HCT116 (cell line): ENCODE measurements around the gene RFTN1. TPM values are rescaled to one million over a fixed set of nuclear protein-coding genes. Genes with fewer than 3 reads are reported as not detected.

Source experiments
- ATAC-seq: fragments of 200-7000 bp; cut with Tn5 transposase; 2 replicates; pipeline ENCODE4 v1.9.1; 2020; ENCODE audit warnings: mild to moderate bottlenecking, moderate library complexity
- BruUV-seq: library from RNA; stranded (reverse); fragments of 400-500 nt; replicated peaks from 2 replicates; lab custom pipeline; 2021; lab: Mats Ljungman, UMichigan
- CTCF ChIA-PET: fragments of 300-600 bp; sonication (Branson Sonifier 250); formaldehyde crosslinking; loops from one replicate; lab custom pipeline; 2021; ENCODE audit warnings: antibody characterized with exemption; lab: Charles Lee
- POLR2A ChIA-PET: fragments of 300-600, 350-600 bp; sonication (Branson Sonifier 250); formaldehyde crosslinking; loops from one replicate; lab custom pipeline; 2021; ENCODE audit warnings: antibody characterized with exemption; lab: Charles Lee
- RAD21 ChIA-PET, 2 experiments: fragments of 300-600 bp; sonication (Branson Sonifier 250); formaldehyde crosslinking; loops; one replicate each; lab custom pipeline; 2023; ENCODE audit warnings: low total read pairs in 2 of 2; ENCODE audit not compliant: uncharacterized antibody in 2 of 2, unreplicated experiment in 2 of 2, low non-redundant PET in 1 of 2; lab: Charles Lee
- DNase-seq: peaks from one replicate; pipeline ENCODE4 v3.0.0-alpha.2; 2010; ENCODE audit warnings: low read depth, low spot score
- H2AFZ ChIP-seq: fragments of 200-600 bp; shearing (Covaris generic), sonication (generic); 2 replicates; pipeline ENCODE4 v1.6.1; 2017; ENCODE audit warnings: low read depth, mixed run types, mixed read lengths, antibody characterized with exemption, low read length; ENCODE audit not compliant: poor library complexity, severe bottlenecking
- H3K27ac ChIP-seq: 2 replicates; pipeline ENCODE4 v1.5.1; 2012; ENCODE audit warnings: low read depth, low read length
- H3K27me3 ChIP-seq: fragments of 200-600 bp; sonication (generic); 2 replicates; pipeline ENCODE4 v1.6.1; 2016; ENCODE audit warnings: mixed run types, low read length, mixed read lengths; ENCODE audit not compliant: insufficient read depth
- H3K36me3 ChIP-seq, 2 experiments: fragments of 200-500 bp in 1 of 2; fragments of 200-600 bp in 1 of 2; sonication (Bioruptor generic) in 1 of 2; sonication (generic) in 1 of 2; 2 replicates each; pipeline versions ENCODE4 v1.5.1 to v1.6.1; 2014 to 2016; ENCODE audit warnings: low read length in 2 of 2, inconsistent platforms in 1 of 2, mixed read lengths in 1 of 2, mixed run types in 1 of 2; ENCODE audit not compliant: insufficient read depth in 2 of 2, control insufficient read depth in 1 of 2
- H3K4me1 ChIP-seq, 2 experiments: fragments of 200-600 bp in 1 of 2; sonication (generic) in 1 of 2; 2 replicates each; pipeline versions ENCODE4 v1.5.1 to v1.6.1; 2012 to 2017; ENCODE audit warnings: low read length in 2 of 2, inconsistent platforms in 1 of 2, mild to moderate bottlenecking in 1 of 2, mixed read lengths in 1 of 2, mixed run types in 1 of 2, moderate library complexity in 1 of 2; ENCODE audit not compliant: insufficient read depth in 2 of 2, control insufficient read depth in 1 of 2
- H3K4me2 ChIP-seq: fragments of 200-600 bp; sonication (generic); 2 replicates; pipeline ENCODE4 v1.6.1; 2017; ENCODE audit warnings: mixed run types, low read length, mixed read lengths
- H3K4me3 ChIP-seq, 2 experiments: fragments of 200-600 bp in 1 of 2; sonication (generic) in 1 of 2; replicated peaks in 1 of 2; 2 replicates each; pipeline ENCODE4 v1.5.1; 2011 to 2016; ENCODE audit warnings: low read length in 2 of 2, control low read depth in 1 of 2, low read depth in 1 of 2, mild to moderate bottlenecking in 1 of 2, mixed read lengths in 1 of 2, mixed run types in 1 of 2
- H3K79me2 ChIP-seq: fragments of 200-600 bp; sonication (generic); 2 replicates; pipeline ENCODE4 v1.6.1; 2017; ENCODE audit warnings: mild to moderate bottlenecking, mixed run types, low read length, moderate library complexity, mixed read lengths; ENCODE audit not compliant: insufficient read depth
- H3K9ac ChIP-seq: fragments of 200-600 bp; sonication (generic); 2 replicates; pipeline ENCODE4 v1.6.1; 2016; ENCODE audit warnings: low read length, mixed read lengths
- H3K9me2 ChIP-seq: fragments of 200-600 bp; sonication (generic), shearing (Covaris generic); 2 replicates; pipeline ENCODE4 v1.6.1; 2017; ENCODE audit warnings: mixed run types, mild to moderate bottlenecking, moderate library complexity; ENCODE audit not compliant: insufficient read depth
- H3K9me3 ChIP-seq, 2 experiments: fragments of 200-500 bp in 1 of 2; fragments of 200-600 bp in 1 of 2; sonication (Bioruptor generic) in 1 of 2; sonication (generic) in 1 of 2; 2 replicates each; pipeline ENCODE4 v1.6.1; 2014 to 2017; ENCODE audit warnings: low read length in 2 of 2, mixed read lengths in 2 of 2, inconsistent platforms in 1 of 2, low read depth in 1 of 2, mild to moderate bottlenecking in 1 of 2, mixed run types in 1 of 2, moderate library complexity in 1 of 2; ENCODE audit not compliant: control insufficient read depth in 1 of 2, insufficient read depth in 1 of 2
- H4K20me1 ChIP-seq: fragments of 200-600 bp; sonication (generic), shearing (Covaris generic); 2 replicates; pipeline ENCODE4 v1.6.1; 2017; ENCODE audit warnings: mixed run types, mild to moderate bottlenecking, moderate library complexity; ENCODE audit not compliant: insufficient read depth
- CBX3 ChIP-seq: IDR thresholded peaks from 2 replicates; pipeline ENCODE4 v1.6.1; 2012; ENCODE audit warnings: low read depth
- CEBPB ChIP-seq: IDR thresholded peaks from 2 replicates; pipeline ENCODE4 v1.6.1; 2012; ENCODE audit warnings: low read depth
- CTCF ChIP-seq, 3 experiments: fragments of 200-600 bp in 1 of 3; sonication (generic) in 1 of 3; IDR thresholded peaks in 2 of 3; conservative IDR thresholded peaks in 1 of 3; 2 replicates each; pipeline ENCODE4 v1.5.1; 2012 to 2017; ENCODE audit warnings: low read depth in 2 of 3, low read length in 2 of 3, antibody characterized with exemption in 1 of 3, borderline replicate concordance in 1 of 3, control low read depth in 1 of 3, mild to moderate bottlenecking in 1 of 3, mixed read lengths in 1 of 3, mixed run types in 1 of 3, moderate library complexity in 1 of 3; ENCODE audit not compliant: insufficient read depth in 1 of 3
- EGR1 ChIP-seq: IDR thresholded peaks from 2 replicates; pipeline ENCODE4 v1.6.1; 2012; ENCODE audit warnings: low read depth
- ELF1 ChIP-seq: IDR thresholded peaks from 2 replicates; pipeline ENCODE4 v1.6.1; 2012; ENCODE audit warnings: low read depth, borderline replicate concordance
- EZH2 ChIP-seq: fragments of 200-600 bp; sonication (generic); IDR thresholded peaks from 2 replicates; pipeline ENCODE4 v1.6.1; 2017; ENCODE audit warnings: antibody characterized with exemption, mixed run types
- FOSL1 ChIP-seq: IDR thresholded peaks from 2 replicates; pipeline ENCODE4 v1.6.1; 2012; ENCODE audit warnings: low read depth
- JUND ChIP-seq: IDR thresholded peaks from 2 replicates; pipeline ENCODE4 v1.6.1; 2012
- POLR2A ChIP-seq: IDR thresholded peaks from 2 replicates; pipeline ENCODE4 v1.7.0; 2011; ENCODE audit warnings: borderline replicate concordance; ENCODE audit not compliant: insufficient read depth, insufficient read length; ENCODE audit errors: extremely low read depth
- POLR2AphosphoS5 ChIP-seq: IDR thresholded peaks from 2 replicates; pipeline ENCODE4 v1.6.1; 2011; ENCODE audit warnings: mild to moderate bottlenecking, low read depth, low read length, moderate library complexity
- RAD21 ChIP-seq: IDR thresholded peaks from 2 replicates; pipeline ENCODE4 v1.6.1; 2012; ENCODE audit warnings: low read depth, mild to moderate bottlenecking
- REST ChIP-seq: IDR thresholded peaks from 2 replicates; pipeline ENCODE4 v1.6.1; 2012; ENCODE audit warnings: low read depth
- SP1 ChIP-seq: IDR thresholded peaks from 2 replicates; pipeline ENCODE4 v1.6.1; 2012; ENCODE audit warnings: low read depth
- TCF7L2 ChIP-seq: IDR thresholded peaks from 2 replicates; pipeline ENCODE4 v1.7.0; 2011; ENCODE audit warnings: borderline replicate concordance, inconsistent platforms; ENCODE audit not compliant: insufficient read depth, insufficient read length; ENCODE audit errors: extremely low read depth
- YY1 ChIP-seq: IDR thresholded peaks from 2 replicates; pipeline ENCODE4 v1.6.1; 2011; ENCODE audit warnings: low read length, low read depth, moderate library complexity, mild to moderate bottlenecking; ENCODE audit not compliant: insufficient replicate concordance; ENCODE audit errors: extremely low read depth
- ZFX ChIP-seq: fragments of 450-650 bp; IDR thresholded peaks from 2 replicates; pipeline ENCODE4 v1.6.1; 2017
- ZNF274 ChIP-seq: fragments of 200-500 bp; sonication (Bioruptor generic); IDR thresholded peaks from 2 replicates; pipeline ENCODE4 v1.6.1; 2014; ENCODE audit warnings: mild to moderate bottlenecking, low read depth, low read length, inconsistent platforms
- intact Hi-C: fragments of 100-400 bp; cut with micrococcal nuclease; formaldehyde crosslinking; loops from 2 replicates; pipeline ENCODE4 v1.10.0; 2022
- total RNA-seq: library from RNA; stranded (reverse); gene quantifications from one replicate; pipeline ENCODE4 v1.2.1, GENCODE V29; 2021; ENCODE audit not compliant: unreplicated experiment
- TF ChIP-seq, protein P1 (sequence below): IDR thresholded peaks from 2 replicates; pipeline ENCODE4 v1.6.1; 2012
- TF ChIP-seq, protein P2 (sequence below): IDR thresholded peaks from 2 replicates; pipeline ENCODE4 v1.6.1; 2012

RFTN1 gene
- total RNA-seq, 1 experiment from 2014 or later = 3.9 TPM

DNA sequence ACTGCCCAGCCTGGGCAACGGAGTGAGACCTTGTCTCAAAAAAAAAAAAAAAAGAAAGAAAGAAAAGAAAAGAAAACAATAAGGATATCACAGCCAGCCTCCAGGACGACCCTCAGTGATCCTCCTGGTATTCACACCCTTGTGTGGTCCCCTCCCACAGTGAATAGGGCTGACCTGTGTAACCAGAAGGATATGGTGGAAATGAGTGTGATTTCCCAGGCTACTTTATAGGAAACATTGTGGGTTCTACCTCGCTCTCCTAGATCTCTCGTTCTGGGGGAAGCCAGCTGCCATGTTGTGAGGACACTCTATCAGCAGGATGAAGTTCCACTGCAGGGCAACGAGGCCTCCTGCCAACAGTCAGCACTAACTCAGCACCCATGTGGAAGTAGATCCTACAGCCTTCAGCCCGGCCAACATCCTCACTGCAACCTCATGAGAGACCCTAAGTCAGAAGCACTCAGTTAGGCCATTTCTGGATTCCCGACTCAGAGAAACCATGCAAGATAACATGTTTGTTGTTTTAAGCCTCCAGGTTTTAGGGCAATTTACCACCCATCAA, 11.1 kb downstream of the RFTN1 start:
- POLR2A ChIA-PET = no interaction called here
- H2AFZ ChIP-seq = no peak overlapping the region
- TF ChIP-seq CEBPB (no peak), FOSL1 (no peak), ELF1 (no peak), EGR1 (no peak), POLR2A (no peak), SP1 (no peak), CBX3 (no peak), RAD21 (no peak), POLR2AphosphoS5 (no peak), ZNF274 (no peak), TCF7L2 (no peak), EZH2 (no peak), YY1 (no peak), ZFX (no peak), JUND (no peak), REST (no peak), CTCF (IDR thresholded peaks at IDR 0.05 in 2 of 3, conservative IDR thresholded peaks at IDR 0.05 in 1 of 3; ENCODE audit: borderline replicate concordance in 1 of 3, insufficient read depth in 1 of 3, low read depth in 2 of 3, low read length in 2 of 3) (no peak)
- TF ChIP-seq, protein P1, sequence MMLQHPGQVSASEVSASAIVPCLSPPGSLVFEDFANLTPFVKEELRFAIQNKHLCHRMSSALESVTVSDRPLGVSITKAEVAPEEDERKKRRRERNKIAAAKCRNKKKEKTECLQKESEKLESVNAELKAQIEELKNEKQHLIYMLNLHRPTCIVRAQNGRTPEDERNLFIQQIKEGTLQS = no peak
- TF ChIP-seq, protein P2, sequence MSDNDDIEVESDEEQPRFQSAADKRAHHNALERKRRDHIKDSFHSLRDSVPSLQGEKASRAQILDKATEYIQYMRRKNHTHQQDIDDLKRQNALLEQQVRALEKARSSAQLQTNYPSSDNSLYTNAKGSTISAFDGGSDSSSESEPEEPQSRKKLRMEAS = no peak
- no peak overlapping the region for H3K9ac ChIP-seq
- H4K20me1 ChIP-seq = no peaks in the 10 kb centered on the region
- H3K9me2 ChIP-seq = no peaks in the 10 kb centered on the region
- H3K4me2 ChIP-seq = no peak overlapping the region
- H3K9me3 ChIP-seq = no peaks in the 10 kb centered on the region
- RAD21 ChIA-PET = no interaction called here
- DNase-seq (no peak), ATAC-seq (no peak)
- H3K27me3 ChIP-seq = no peaks in the 10 kb centered on the region
- CTCF ChIA-PET = no interaction called here
- H3K36me3 ChIP-seq = no peaks in the 10 kb centered on the region
- no TSS peak for BruUV-seq
- no peak overlapping the region for H3K4me3 ChIP-seq
- no peaks in the 10 kb centered on the region for H3K79me2 ChIP-seq
- intact Hi-C loops = no loop called here
- H3K4me1 ChIP-seq = no peaks in the 10 kb centered on the region
- no peak overlapping the region for H3K27ac ChIP-seq
